HL-60/S4 treated with retinoic acid at 250 ng/mL for 4 days and 3 days (cell line): ENCODE results near the gene VWA2.

Experiments used
- in situ Hi-C: fragments of 300-500 bp; cut with MboI; formaldehyde crosslinking; loops from 2 replicates; pipeline ENCODE4 v1.7.0; 2022; ENCODE audit warnings: low sequenced_read_pairs

VWA2 gene

DNA sequence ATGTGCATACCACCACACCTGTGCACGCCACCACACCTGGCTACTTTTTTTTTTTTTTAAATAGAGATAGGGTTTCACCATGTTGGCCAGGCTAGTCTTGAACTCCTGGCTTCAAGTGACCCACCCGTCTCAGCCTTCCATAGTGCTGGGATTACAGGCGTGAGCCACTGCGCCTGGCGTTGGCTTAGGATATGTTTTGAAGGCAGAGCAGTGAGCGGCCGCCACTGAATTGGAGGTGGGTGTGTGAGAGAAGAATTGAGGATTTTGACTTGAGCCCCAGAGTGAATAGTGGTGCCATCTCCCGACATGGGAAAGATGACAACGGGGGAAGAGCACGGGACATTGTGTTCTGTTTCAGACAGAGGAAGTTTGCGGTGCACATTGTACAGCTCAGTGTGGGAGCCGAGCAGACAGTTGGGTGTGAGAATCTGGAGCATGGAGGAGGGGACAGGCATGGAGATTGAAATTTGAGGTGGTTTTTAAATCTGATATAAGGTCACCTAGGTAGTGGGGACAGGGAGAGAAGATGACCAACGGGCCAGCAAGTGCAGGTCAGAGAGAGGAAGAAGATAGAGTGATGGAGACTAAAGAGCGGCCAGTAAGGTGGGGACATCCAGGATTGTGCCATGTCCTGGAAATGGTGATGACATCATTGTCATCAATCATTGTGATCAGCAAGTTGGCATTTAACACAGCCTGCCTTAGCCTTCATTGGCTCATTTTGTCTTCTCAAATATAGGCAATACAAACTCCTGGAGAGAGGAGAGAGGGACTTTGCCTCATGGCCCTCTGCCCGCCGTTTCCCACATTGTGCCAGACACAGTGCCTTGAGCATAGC is 35.8 kb downstream of the VWA2 start:
- in situ Hi-C loops = no loop called here

DNA sequence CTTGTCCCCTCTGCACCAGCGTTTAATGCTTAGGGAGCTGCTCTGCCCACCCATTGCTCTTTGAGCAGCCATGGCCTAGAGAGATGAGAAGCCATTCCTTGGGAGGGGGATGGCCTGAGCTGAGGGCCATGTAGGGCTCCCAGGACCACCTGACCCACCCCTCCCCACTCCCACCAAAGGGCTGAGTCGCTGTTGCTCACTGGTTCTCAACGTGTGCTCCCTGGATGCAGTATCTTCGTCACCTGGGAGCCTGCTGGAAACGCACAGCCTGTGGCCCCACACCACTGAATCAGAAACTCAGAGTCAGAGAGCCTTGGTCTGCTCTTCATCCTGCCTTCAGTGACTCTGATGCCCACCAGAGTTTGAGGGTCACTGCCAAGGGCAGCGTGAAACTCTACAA is 37.0 kb downstream of the VWA2 start:
- in situ Hi-C loops = no loop called here

DNA sequence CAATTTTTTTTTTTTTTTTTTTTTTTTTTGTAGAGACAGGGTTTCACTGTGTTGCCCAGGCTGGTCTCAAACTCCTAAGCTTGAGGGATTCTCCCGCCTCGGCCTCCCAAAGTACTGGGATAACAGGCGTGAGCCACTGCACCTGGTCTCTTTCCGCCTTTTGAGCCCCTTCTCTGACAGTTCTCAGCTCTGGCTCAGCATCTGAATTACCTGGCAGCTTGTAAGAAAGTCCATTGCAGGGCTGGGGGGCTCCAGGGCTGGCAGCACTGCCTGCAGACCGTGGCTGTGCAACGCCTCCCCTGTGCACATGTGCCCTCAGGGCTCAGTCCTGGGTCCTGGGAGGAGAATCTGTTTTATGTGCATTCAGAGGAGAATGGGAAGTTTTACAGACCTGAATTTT is 37.6 kb downstream of the VWA2 start:
- in situ Hi-C loops = no loop called here

DNA sequence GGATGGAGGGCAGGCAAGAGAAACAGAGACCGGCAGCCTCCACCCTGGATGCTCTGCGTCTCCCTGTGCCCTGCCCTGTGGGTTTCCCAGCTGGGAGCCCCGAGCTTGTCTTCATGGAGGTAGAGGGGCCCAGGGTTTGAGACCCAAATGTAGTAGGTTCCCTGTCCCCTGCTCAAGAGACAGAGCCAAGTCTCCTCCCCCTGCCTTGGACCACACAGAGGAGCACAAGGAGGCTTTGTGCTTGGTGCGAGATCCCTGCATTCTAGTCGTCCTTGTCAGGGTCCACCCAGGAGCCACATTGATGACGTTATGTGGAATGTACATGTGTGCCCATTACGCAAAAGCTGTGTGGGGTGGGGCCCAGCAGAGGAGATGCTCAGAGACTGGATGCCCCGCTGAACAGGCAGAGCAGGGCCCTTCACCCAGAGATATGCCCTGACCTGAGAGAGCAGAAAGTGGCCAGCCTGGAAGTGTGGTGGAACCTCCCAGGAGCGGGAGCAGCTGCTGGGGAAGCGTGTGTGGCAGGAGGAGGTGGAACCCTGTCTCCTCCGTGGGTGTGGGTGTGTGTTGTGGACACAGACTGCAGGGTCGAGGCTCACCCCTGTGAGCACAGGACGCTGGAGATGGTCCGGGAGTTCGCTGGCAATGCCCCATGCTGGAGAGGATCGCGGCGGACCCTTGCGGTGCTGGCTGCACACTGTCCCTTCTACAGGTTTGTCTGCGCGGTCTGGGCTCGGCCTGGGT is 39.3 kb downstream of the VWA2 start:
- in situ Hi-C loops = no loop called here

DNA sequence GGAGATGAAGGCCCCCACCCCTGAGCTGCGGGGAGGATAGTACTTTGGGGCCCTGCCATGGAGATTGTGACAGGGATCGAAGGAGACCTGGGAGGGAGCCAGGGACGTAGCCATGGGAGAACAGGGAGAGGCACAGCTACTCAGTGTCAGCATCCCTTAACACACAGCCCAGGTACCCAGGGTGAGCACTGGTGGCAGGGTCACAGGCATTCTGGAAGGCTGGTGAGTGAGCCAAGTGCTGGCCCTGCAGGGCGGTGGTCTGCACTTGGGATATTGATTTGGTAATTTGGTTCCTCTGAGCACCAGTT is 39.8 kb downstream of the VWA2 start:
- in situ Hi-C loops = no loop called here

DNA sequence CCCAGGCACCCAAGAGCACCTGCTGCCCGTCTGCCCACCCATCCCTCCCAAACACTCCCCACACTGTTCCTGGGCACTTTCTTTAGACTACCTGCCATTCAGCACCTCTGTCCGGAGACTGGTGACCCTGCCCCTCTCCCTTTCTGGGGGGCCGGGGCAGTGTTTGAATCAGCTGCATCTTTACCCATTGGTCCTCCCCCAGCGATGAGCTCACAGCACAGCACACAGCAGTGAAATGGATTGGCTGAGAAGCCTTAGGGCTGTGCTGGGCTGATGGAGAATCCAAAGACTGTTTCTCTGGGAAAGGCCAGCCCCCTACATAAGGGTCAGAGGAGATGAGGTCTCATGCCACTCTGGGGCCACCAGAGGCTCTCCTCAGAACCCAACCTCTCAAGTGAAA is 40.2 kb downstream of the VWA2 start:
- in situ Hi-C loops = no loop called here

DNA sequence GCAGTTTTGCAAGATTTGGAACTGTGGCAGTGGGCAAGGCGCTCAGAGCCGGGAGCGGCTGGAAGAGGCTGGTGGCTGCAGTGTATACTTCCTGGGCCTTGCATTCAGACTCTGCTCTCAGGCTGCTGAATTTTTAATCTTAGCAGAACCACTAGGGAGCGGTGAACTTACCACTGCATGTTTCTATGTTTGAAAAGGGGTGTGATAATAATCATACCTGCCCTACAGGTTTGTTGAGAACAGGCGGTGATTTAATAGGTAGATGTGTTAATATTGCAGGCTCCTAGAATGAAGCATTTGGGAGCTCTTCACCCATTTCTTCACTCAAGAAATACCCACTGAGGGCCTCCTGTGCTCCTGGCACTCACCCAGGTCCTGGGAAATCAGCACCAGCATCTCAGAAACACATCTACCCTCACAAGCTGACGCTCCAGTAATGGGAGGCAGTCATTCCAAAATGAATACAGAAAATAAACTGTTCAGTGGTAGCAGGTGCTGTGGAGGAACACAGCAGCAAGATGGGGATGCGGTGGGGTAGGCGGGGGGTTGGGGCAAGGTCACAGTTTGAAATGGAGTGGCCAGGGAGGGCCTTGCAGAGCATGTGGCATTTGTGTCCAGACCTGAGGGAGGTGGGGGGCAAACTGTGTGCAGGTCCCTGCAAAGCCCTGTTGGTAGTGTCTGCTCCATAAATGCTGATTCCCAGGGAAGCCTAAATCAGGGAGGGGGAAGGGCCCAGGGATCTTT is 41.0 kb downstream of the VWA2 start:
- in situ Hi-C loops = no loop called here

DNA sequence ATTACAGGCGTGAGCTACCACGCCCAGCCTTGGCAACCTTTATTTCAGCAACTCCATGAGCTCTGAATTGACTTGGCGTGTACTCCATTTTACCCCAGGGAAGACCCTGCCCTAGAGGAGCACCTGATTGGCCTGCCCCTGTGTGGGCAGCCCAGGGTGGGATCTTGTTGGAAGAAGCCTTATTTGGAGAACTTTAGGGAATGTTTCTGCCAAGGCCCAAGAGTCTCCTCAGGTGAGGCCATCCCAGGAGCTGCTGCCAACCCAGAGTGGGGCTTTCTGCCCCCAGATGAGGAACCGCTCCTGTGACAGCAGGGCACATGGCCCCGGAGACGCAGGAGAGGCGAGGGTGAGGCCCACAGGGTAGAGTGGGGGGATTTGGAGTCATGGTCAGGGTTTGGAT is 42.0 kb downstream of the VWA2 start:
- in situ Hi-C loops = no loop called here

DNA sequence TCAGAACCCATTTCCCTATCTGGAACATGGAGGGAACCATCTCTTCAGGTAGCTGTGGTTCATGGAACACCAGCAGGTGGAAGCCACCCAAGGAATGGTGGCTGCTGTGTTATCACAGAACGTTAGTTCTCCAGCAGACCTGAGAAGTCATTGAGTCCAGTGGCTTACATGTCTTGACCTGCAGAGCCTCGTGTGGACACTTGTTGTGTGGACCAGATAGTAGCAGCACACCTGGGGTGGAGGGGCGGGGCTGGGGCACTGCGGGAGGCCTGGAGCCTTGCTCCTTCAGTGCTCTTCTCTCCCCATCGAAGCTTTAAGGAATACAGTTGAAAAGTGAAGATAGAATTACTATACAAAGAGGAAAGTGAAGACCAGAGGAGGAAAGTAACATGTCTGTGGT is 42.4 kb downstream of the VWA2 start:
- in situ Hi-C loops = no loop called here

DNA sequence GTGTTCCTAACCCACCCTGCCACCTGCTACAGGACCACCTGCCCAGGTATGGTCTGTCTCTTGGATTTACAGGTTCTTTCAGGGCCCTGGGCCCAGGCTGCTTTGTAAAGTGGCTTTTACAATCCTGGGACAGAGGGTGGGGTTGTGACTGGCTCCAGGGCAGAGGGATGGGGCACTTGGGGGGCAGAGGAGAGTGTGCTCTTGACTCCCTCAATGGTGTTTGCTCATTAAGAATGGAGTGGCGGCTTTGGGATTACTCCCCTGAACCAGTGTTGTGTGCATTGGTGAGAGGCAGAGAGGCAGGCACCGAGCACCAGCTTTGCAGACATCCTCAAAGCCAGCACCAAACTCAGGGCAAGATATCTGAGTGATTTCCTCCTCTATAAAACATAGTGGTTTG is 43.5 kb downstream of the VWA2 start:
- in situ Hi-C loops = no loop called here

DNA sequence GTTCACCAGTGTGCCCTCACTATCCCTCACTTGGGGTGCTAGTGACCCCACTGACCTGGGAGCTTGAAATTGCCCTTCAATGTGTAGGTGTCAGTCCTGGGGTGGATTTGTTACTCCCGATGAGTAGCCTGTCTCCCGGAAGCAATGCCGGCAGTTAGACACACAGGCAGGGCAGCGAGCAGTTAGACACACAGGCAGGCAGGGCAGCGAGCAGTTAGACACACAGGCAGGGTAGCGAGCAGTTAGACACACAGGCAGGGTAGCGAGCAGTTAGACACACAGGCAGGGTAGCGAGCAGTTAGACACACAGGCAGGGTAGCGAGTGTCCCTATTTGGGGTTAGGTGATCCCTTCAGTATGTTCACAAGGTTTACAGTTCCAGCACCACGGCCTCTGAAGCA is 44.0 kb downstream of the VWA2 start:
- in situ Hi-C loops = no loop called here

DNA sequence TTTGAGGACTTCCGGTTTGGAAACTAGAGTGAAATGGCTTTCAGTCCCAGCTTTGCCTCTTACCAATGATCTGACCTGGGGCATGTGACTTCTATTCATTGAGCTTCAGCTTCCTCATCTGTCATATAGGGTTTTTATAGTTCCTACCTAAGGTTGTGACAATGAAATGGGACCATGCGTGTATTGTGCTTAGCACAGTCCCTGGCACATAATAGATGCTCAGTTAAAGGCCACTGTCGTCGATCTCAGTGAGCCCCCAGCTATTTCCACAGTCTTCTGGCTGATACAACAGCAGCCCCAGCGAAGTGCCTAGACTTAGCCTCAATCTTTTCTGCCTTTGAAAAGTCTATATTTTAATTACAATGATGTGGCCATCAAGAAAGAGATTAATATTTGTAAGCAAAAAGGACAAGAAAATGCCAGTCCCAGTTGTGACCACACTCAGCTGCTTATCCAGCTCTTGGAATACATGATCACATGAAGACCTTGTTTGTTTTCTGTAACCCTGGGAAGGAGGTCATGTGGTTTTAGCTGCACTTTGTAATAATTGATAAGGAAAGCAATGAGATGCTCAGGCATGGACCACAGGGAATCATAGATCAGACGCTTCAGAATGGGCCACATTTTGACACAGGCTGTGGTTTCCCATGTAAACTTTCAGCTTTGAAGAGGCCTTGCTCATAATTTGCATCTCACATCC is 44.6 kb downstream of the VWA2 start:
- in situ Hi-C loops = no loop called here

DNA sequence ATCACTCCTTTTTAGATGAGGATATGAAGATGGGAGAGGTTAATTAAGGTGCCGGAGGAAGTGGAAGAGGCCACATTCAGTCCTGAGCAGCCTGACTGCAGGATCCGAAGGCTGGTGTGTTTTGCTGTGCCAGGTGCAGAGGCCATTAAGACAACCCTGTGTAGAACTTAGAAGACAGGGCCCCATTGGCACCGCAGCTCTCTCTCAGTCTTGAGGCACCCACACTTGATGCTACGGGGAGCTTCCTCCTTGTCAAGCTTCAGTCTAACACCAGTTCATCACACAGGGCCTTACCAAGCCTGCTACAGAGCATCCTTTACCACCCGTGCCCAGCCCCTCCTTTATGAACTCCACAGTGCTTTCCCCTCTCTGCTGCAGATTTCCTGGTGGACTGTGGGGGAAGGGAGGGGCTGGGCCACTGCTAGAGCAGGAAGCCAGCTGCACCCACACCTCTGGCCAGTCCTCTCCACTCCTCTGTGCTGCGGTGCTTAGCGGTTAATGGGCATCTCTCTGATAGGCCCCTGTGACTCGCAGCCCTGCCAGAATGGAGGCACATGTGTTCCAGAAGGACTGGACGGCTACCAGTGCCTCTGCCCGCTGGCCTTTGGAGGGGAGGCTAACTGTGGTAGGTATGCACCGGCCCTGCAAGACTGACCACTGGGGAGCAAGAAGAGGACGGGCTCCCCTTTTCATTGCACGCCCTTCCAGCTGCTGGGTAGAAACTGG is 45.5 kb downstream of the VWA2 start:
- in situ Hi-C loops = no loop called here

DNA sequence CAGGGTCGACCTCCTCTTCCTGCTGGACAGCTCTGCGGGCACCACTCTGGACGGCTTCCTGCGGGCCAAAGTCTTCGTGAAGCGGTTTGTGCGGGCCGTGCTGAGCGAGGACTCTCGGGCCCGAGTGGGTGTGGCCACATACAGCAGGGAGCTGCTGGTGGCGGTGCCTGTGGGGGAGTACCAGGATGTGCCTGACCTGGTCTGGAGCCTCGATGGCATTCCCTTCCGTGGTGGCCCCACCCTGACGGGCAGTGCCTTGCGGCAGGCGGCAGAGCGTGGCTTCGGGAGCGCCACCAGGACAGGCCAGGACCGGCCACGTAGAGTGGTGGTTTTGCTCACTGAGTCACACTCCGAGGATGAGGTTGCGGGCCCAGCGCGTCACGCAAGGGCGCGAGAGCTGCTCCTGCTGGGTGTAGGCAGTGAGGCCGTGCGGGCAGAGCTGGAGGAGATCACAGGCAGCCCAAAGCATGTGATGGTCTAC is 46.9 kb downstream of the VWA2 start:
- in situ Hi-C loops = no loop called here

DNA sequence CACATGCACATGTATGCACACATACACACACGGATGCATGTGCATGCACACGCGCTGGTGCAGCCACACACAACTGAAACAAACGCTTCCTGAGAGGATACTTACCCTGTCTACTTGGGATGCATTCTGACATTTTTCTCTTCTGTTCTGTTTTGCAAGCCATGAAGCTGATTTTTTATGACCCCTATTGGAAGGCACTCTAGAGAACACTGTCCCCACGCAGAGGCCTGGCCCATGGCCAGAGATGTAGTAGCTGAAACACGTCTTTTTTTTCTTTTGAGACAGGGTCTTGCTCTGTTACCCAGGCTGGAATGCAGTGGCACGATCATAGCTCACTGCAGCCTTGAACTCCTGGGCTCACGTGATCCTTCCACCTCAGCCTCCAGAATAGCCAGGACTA is 47.9 kb downstream of the VWA2 start:
- in situ Hi-C loops = no loop called here

DNA sequence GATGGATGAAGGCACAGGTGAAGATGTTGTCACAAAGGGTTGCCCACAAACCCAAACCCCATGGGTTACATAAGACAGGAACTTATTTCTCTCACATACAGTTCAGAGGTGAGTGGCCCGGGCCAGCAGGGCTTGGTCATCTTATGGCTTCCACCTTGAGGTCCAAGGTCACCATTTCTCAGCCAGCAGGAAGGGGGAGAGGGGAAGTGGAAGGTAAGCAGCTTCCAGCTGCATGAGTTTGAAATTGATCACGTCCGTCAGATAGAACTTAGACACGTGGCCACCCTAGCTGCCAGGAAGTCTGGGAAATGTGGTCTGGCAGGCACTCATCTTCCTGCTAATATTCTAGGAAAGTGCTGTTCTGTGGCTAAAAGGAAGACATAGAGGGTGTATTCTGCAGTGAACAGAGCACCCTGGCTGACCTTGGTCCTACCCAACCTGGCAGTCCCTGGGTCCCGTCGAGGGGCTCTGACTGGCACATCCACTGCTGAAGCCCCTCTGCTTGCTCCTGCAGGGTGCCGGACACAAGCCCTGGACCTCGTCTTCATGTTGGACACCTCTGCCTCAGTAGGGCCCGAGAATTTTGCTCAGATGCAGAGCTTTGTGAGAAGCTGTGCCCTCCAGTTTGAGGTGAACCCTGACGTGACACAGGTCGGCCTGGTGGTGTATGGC is 49.5 kb downstream of the VWA2 start:
- in situ Hi-C loops = no loop called here

DNA sequence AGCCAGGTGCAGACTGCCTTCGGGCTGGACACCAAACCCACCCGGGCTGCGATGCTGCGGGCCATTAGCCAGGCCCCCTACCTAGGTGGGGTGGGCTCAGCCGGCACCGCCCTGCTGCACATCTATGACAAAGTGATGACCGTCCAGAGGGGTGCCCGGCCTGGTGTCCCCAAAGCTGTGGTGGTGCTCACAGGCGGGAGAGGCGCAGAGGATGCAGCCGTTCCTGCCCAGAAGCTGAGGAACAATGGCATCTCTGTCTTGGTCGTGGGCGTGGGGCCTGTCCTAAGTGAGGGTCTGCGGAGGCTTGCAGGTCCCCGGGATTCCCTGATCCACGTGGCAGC is 50.0 kb downstream of the VWA2 start:
- in situ Hi-C loops = no loop called here

DNA sequence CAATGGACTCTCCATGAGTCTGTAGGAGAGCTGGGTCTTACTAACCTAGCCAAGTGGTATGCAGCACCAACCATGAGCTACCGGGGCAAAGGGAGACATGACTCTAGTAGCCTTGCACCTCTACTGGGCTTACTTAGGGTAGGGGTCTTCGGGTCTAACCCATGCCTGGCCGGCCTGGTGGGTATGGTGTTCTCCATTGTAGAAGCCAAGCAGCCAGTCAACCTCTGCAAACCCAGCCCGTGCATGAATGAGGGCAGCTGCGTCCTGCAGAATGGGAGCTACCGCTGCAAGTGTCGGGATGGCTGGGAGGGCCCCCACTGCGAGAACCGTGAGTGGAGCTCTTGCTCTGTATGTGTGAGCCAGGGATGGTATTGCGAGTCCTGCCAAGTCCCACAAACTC is 51.0 kb downstream of the VWA2 start:
- in situ Hi-C loops = no loop called here

DNA sequence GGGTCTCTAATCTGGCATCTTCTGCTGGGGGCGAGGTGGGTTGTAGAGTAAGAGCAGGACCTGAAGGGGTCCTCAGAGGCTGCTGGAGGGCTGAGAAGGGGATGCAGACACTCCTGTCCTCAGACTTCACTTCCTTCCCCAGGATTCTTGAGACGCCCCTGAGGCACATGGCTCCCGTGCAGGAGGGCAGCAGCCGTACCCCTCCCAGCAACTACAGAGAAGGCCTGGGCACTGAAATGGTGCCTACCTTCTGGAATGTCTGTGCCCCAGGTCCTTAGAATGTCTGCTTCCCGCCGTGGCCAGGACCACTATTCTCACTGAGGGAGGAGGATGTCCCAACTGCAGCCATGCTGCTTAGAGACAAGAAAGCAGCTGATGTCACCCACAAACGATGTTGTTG is 52.0 kb downstream of the VWA2 start:
- in situ Hi-C loops = no loop called here

DNA sequence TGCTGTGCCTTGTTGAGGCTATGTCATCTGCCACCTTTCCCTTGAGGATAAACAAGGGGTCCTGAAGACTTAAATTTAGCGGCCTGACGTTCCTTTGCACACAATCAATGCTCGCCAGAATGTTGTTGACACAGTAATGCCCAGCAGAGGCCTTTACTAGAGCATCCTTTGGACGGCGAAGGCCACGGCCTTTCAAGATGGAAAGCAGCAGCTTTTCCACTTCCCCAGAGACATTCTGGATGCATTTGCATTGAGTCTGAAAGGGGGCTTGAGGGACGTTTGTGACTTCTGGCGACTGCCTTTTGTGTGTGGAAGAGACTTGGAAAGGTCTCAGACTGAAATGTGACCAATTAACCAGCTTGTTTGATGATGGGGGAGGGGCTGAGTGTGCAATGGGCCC is 52.5 kb downstream of the VWA2 start:
- in situ Hi-C loops = no loop called here
